HepG2 (cell line): Measurements from ENCODE around the gene HADH. TPM values are rescaled to one million over a fixed set of nuclear protein-coding genes. Genes with fewer than 3 reads are reported as not detected.

Source experiments
- ATAC-seq: fragments of 200-7000 bp; cut with Tn5 transposase; 3 replicates; pipeline ENCODE4 v1.9.1; 2020; ENCODE audit warnings: mild to moderate bottlenecking, moderate library complexity
- BruUV-seq: library from RNA; stranded (reverse); fragments of 400-500 nt; replicated peaks from 2 replicates; lab custom pipeline; 2021; lab: Mats Ljungman, UMichigan
- CTCF ChIA-PET: fragments of 300-600 bp; formaldehyde crosslinking; extraction: SDS; loops from one replicate; lab custom pipeline; 2021; ENCODE audit warnings: low total read pairs, inconsistent platforms, low intra/inter-chr PET ratio; lab: Yijun Ruan, JAX
- POLR2A ChIA-PET: fragments of 350-600 bp; sonication (Branson Sonifier 250); formaldehyde crosslinking; loops from one replicate; lab custom pipeline; 2020; ENCODE audit warnings: antibody characterized with exemption, inconsistent platforms; lab: Yijun Ruan, JAX
- DNase-seq: peaks from one replicate; pipeline ENCODE4 v3.0.0-alpha.2; 2015; ENCODE audit warnings: low spot score
- FAIRE-seq: peaks from 3 replicates; lab custom pipeline; 2011; peaks lifted over from hg19 to GRCh38; lab: Jason Lieb, UNC
- H2AFZ ChIP-seq: one replicate; pipeline ENCODE4 v1.6.1; 2011; ENCODE audit warnings: low read length, inconsistent platforms
- H3K27ac ChIP-seq: fragments of 300-600 bp; 3 replicates; pipeline ENCODE4 v1.8.0; 2011; ENCODE audit warnings: mixed run types, mild to moderate bottlenecking, mixed read lengths, low read length, inconsistent platforms; ENCODE audit not compliant: insufficient read depth; ENCODE audit errors: extremely low read length
- H3K27me3 ChIP-seq, 2 experiments: fragments of 200-600 bp in 1 of 2; 2 replicates in 1 of 2; 3 replicates in 1 of 2; pipeline versions ENCODE4 v1.6.0 to v1.8.0; 2011; ENCODE audit warnings: low read length in 2 of 2, mild to moderate bottlenecking in 2 of 2, moderate library complexity in 2 of 2, inconsistent platforms in 1 of 2; ENCODE audit not compliant: insufficient read depth in 2 of 2, control insufficient read depth in 1 of 2
- H3K36me3 ChIP-seq, 2 experiments: fragments of 200-600 bp in 1 of 2; replicated peaks in 1 of 2; 2 replicates in 1 of 2; 3 replicates in 1 of 2; pipeline versions ENCODE4 v1.5.1 to v1.8.0; 2011; ENCODE audit warnings: low read length in 2 of 2, inconsistent platforms in 1 of 2; ENCODE audit not compliant: insufficient read depth in 2 of 2, control insufficient read depth in 1 of 2
- H3K4me1 ChIP-seq: 2 replicates; pipeline ENCODE4 v1.5.1; 2012; ENCODE audit warnings: low read length, inconsistent platforms; ENCODE audit not compliant: insufficient read depth
- H3K4me2 ChIP-seq: 2 replicates; pipeline ENCODE4 v1.6.0; 2011; ENCODE audit warnings: low read depth, low read length, inconsistent platforms
- H3K4me3 ChIP-seq, 3 experiments: fragments of 200-600 bp in 1 of 3; sonication (generic), shearing (Covaris generic) in 1 of 3; replicated peaks in 1 of 3; 2 replicates each; pipeline ENCODE4 v1.5.1; 2011 to 2016; ENCODE audit warnings: low read length in 3 of 3, inconsistent platforms in 2 of 3, low read depth in 2 of 3, mild to moderate bottlenecking in 2 of 3, control low read depth in 1 of 3, mixed read lengths in 1 of 3; ENCODE audit not compliant: insufficient read depth in 1 of 3
- H3K79me2 ChIP-seq: one replicate; pipeline ENCODE4 v1.6.1; 2011; ENCODE audit warnings: low read length, inconsistent platforms; ENCODE audit not compliant: insufficient read depth
- H3K9ac ChIP-seq: 2 replicates; pipeline ENCODE4 v1.6.0; 2011; ENCODE audit warnings: mild to moderate bottlenecking, low read depth, low read length, inconsistent platforms; ENCODE audit not compliant: insufficient read depth
- H3K9me3 ChIP-seq: 2 replicates; pipeline ENCODE4 v1.5.1; 2012; ENCODE audit warnings: mild to moderate bottlenecking, low read length
- H4K20me1 ChIP-seq: 2 replicates; pipeline ENCODE4 v1.6.0; 2011; ENCODE audit warnings: inconsistent platforms, mild to moderate bottlenecking, low read length, moderate library complexity; ENCODE audit not compliant: insufficient read depth
- BRF2 ChIP-seq: sonication (generic); formaldehyde crosslinking; IDR thresholded peaks from 2 replicates; pipeline ENCODE4 v1.8.1; 2022; ENCODE audit warnings: mild to moderate bottlenecking, missing genetic modification reagents
- ISX ChIP-seq: sonication (generic); formaldehyde crosslinking; conservative IDR thresholded peaks from 2 replicates; pipeline ENCODE4 v1.5.0; 2020; ENCODE audit warnings: missing genetic modification reagents
- PCBP1 ChIP-seq: fragments of 200-400 bp; formaldehyde crosslinking; IDR thresholded peaks from 2 replicates; pipeline ENCODE4 v1.6.1; 2017; ENCODE audit warnings: mild to moderate bottlenecking, low read depth, low read length, borderline replicate concordance
- PHF20 ChIP-seq: sonication (generic); formaldehyde crosslinking; IDR thresholded peaks from 2 replicates; pipeline ENCODE4 v1.5.0; 2020; ENCODE audit warnings: mild to moderate bottlenecking, missing genetic modification reagents
- SRY ChIP-seq: sonication (generic); formaldehyde crosslinking; IDR thresholded peaks from 2 replicates; pipeline ENCODE4 v1.8.0; 2022; ENCODE audit warnings: mild to moderate bottlenecking, missing genetic modification reagents
- THAP9 ChIP-seq: sonication (generic); formaldehyde crosslinking; IDR thresholded peaks from 2 replicates; pipeline ENCODE4; 2020; ENCODE audit warnings: missing genetic modification reagents, mild to moderate bottlenecking, borderline replicate concordance
- ZNF33B ChIP-seq: sonication (generic); formaldehyde crosslinking; IDR thresholded peaks from 2 replicates; pipeline ENCODE4 v1.5.1; 2020; ENCODE audit warnings: mild to moderate bottlenecking, missing genetic modification reagents
- ZNF432 ChIP-seq: sonication (generic); formaldehyde crosslinking; IDR thresholded peaks from 2 replicates; pipeline ENCODE4 v1.5.0; 2020; ENCODE audit warnings: missing genetic modification reagents, mild to moderate bottlenecking, borderline replicate concordance
- ZNF451 ChIP-seq: sonication (generic); formaldehyde crosslinking; IDR thresholded peaks from 2 replicates; pipeline ENCODE4 v1.5.0; 2020; ENCODE audit warnings: mild to moderate bottlenecking, missing genetic modification reagents
- ZNF773 ChIP-seq: sonication (generic); formaldehyde crosslinking; IDR thresholded peaks from 2 replicates; pipeline ENCODE4 v1.4.0; 2020; ENCODE audit warnings: missing genetic modification reagents, borderline replicate concordance
- WGBS: methylation state at CpG from one replicate; pipeline ENCODE4 v1.1.6; 2017; ENCODE audit warnings: low lambda C conversion rate; 5-methylcytosine and 5-hydroxymethylcytosine counted together
- in situ Hi-C: cut with HindIII; loops from 2 replicates; pipeline ENCODE4 v1.10.0; 2017; ENCODE audit warnings: low pct_unique_long_range_greater_than_20kb; ENCODE audit not compliant: extremely low pct_ligation_motif_present
- intact Hi-C: fragments of 100-400 bp; cut with micrococcal nuclease; formaldehyde crosslinking; loops from one replicate; pipeline ENCODE4 v1.10.0; 2022; ENCODE audit not compliant: unreplicated experiment
- polyA plus RNA-seq, 8 experiments: library from polyadenylated mRNA; depleted of rRNA in 3 of 8; stranded (reverse) in 7 of 8; unstranded in 1 of 8; fragments of >200 nt; fragmentation: Illumina TruSeq in 4 of 8; extraction: Trizol in 4 of 8; gene quantifications; 2 replicates each; pipeline versions ENCODE4 v1.2.1 to v1.2.3, GENCODE V29; 2011 to 2016; ENCODE audit warnings: low read depth in 4 of 8, missing spikeins in 1 of 8, mixed read lengths in 1 of 8; ENCODE audit not compliant: insufficient read depth in 1 of 8
- total RNA-seq, 5 experiments: library from RNA; depleted of rRNA; stranded (reverse); fragments of >200 nt; fragmentation: Illumina TruSeq; extraction: Trizol; gene quantifications; 2 replicates each; pipeline ENCODE4 v1.2.3, GENCODE V29; 2016; ENCODE audit warnings: low read depth in 1 of 5

HADH gene
- total and polyA plus RNA-seq, 2 of the 13 experiments (the other 11 are each of a cell fraction or from before 2014, with no cell fraction given), result 29.6 to 33.9 TPM

GRCh38 chr4:108055787-108056186, 66.1 kb downstream of the HADH start:
- H3K79me2 ChIP-seq, result no peaks in the 10 kb centered on the region
- no peaks in the 10 kb centered on the region; a peak in 1 of 5 replicates for H3K27me3 ChIP-seq
- H4K20me1 ChIP-seq, result no peaks in the 10 kb centered on the region
- FAIRE-seq (no peak), ATAC-seq (no peak), DNase-seq (no peak)
- 84% methylated on average over 3 of the region's 3 CpGs for WGBS
- no peak overlapping the region for H3K9ac ChIP-seq
- no TSS peak for BruUV-seq
- H3K4me1 ChIP-seq, result peaks cover 8% of the 10 kb centered on the region; the same call in 1 of the 2 replicates
- no peak overlapping the region for H2AFZ ChIP-seq
- in situ Hi-C loops (no loop called here), intact Hi-C loops (no loop called here)
- no peak overlapping the region for H3K27ac ChIP-seq
- H3K4me3 ChIP-seq, result no peak overlapping the region
- ChIA-PET CTCF (no interaction called here), POLR2A (no interaction called here)
- TF ChIP-seq ISX (no peak), ZNF33B (CRISPR knock-in tag) (no peak), BRF2 (no peak), ZNF773 (CRISPR knock-in tag) (no peak), THAP9 (CRISPR knock-in tag) (no peak), SRY (CRISPR knock-in tag) (no peak), PHF20 (CRISPR knock-in tag) (no peak), ZNF451 (CRISPR knock-in tag) (no peak), PCBP1 (no peak), ZNF432 (CRISPR knock-in tag) (no peak)
- no peaks in the 10 kb centered on the region for H3K9me3 ChIP-seq
- H3K36me3 ChIP-seq, result no peaks in the 10 kb centered on the region
- no peak overlapping the region for H3K4me2 ChIP-seq
